Activated CD4-positive, alpha-beta T cell treated with anti-CD3 and anti-CD28 coated beads for 4 hours (primary cell): ENCODE results near the gene HMBS.
"Not testable (repeated sequence)": the region's sequence is repeated elsewhere in the genome, so short reads cannot be mapped to it uniquely, and the experiment has no call there.

Experiments used
- DNase-seq, 2 donors: peaks; one replicate each; pipeline ENCODE4 v3.0.0-alpha.2; 2020

The HMBS gene

DNA sequence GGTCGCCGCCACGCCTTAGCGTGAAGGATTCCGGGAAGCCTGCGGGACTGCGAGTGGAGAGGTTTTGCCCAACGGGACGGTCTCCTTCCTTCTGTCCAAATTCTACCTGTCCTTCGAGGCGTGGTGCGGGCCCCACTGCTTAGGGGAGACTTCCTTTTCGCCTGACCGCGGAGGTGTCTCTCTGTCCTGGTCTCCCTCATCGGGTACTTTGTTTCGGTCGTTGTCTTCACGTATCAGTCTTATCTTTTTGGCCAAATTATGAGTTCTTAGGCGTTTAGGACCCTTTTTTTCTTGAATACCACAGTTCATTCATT lies 37.1 kb downstream of the HMBS start:
- no peak for DNase-seq

- no peak for DNase-seq
Measured at GRCh38 chr11:119125821-119126220, 41.1 kb downstream of the HMBS start.

GRCh38 chr11:119126675-119127268 lies 42.1 kb downstream of the HMBS start:
- DNase-seq: no peak

DNA sequence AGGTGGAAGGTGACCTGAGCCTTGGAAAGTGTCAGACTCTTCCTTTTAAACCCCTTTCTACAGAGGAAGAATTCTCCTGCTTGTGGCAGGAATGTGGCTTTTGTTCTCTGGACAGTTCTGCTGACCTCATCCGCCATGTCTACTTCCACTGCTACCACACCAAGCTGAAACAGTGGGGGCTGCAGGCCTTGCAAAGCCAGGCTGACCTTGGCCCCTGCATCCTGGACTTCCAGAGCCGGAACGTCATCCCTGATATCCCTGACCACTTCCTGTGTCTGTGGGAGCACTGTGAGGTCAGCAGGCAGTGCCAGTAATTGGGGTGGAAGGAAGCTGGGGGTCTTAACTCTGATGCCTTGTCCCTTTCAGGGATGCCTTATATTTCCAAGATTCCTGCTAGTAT lies 46.0 kb downstream of the HMBS start:
- no peak for DNase-seq

DNA sequence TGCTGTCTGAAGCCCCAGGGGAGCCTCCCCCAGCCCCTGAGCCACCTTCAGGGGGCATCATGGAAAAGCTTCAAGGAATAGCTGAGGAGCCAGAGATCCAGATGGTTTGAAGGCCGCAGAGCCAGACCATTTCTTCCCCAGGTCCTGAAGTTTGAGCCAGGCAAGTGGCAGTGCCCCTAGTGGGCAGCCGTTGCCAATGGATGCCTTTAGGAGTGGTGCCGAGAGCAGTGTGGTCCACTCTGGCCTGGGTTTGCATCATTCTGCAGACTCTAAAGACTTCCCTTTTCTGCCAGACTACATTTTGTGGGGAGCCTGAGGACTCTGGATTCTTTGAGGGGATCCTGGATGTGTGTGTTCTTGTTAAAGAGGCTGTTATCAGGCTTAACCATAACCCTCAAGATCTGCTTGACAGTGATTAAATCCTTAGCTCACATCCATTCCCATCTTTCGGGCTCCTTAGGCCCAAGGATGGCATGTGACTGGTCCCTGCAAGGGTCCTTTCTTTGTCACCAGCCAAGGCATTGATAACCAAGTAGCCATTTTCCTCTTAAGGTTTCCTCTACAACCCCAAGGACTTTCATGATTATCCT lies 49.8 kb downstream of the HMBS start:
- DNase-seq: no peak

DNA sequence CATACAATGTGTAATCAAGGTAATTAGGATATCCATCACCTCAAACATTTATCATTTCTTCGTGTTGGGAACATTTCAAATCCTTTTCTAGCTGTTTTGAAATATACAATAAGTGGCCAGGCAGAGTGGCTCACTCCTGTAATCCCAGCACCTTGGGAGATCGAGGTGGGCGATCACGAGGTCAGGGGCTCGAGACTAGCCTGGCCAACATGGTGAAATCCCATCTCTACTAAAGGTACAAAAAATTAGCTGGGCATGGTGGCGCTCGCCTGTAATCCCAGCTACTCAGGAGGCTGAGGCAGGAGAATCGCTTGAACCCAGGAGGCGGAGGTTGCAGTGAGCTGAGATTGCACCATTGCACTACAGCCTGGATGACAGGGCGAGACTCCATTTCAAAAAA lies 54.6 kb downstream of the HMBS start:
- not testable (repeated sequence) for DNase-seq
